ENCODE data around the gene LCK. TPM values are rescaled to one million over a fixed set of nuclear protein-coding genes. Genes with fewer than 3 reads are reported as not detected.
"Not testable (repeated sequence)": the region's sequence is repeated elsewhere in the genome, so short reads cannot be mapped to it uniquely, and the experiment has no call there.

Gene LCK
- total and polyA plus RNA-seq, 2 donors (not counting 3 experiments of a cell fraction or from before 2014, with no cell fraction given): 0.06 TPM; not detected in 1

DNA sequence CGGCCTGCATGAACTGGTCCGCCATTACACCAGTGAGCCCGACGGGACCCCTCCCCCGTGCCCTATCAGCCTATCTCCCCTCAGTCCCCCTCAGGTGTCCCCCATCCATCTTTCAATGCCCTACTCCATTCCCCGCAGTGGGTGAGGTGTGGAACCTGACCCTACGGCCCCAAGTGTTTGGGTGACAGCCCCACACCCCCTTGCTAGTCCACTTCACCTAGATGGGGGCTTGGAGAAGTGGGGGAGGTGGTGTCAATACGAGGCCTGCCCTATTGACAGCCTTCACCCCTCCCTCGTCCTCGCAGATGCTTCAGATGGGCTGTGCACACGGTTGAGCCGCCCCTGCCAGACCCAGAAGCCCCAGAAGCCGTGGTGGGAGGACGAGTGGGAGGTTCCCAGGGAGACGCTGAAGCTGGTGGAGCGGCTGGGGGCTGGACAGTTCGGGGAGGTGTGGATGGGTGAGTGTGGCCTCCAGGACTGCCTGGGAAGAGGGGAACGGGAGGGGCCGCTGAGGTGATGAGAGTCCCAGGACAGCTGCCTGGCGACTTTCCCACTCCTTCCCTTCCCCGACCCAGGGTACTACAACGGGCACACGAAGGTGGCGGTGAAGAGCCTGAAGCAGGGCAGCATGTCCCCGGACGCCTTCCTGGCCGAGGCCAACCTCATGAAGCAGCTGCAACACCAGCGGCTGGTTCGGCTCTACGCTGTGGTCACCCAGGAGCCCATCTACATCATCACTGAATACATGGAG lies 25.1 kb downstream of the LCK start:
- TF ChIP-seq, protein P1, sequence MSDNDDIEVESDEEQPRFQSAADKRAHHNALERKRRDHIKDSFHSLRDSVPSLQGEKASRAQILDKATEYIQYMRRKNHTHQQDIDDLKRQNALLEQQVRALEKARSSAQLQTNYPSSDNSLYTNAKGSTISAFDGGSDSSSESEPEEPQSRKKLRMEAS (IDR thresholded peaks at IDR 0.05; ENCODE audit: insufficient read depth, insufficient read length): no peak
- TF ChIP-seq MYC (IDR thresholded peaks at IDR 0.05; ENCODE audit: low read depth, low read length): no peak
- TF ChIP-seq GATA2 (IDR thresholded peaks at IDR 0.05; ENCODE audit: insufficient read depth, insufficient read length, low read depth, low read length): no peak
- TF ChIP-seq FOS (IDR thresholded peaks at IDR 0.05; ENCODE audit: borderline replicate concordance, insufficient read depth, low read length): no peak
- no peak for TF ChIP-seq POLR2AphosphoS5 (IDR thresholded peaks at IDR 0.05; ENCODE audit: insufficient read depth, low read depth, low read length)
- TF ChIP-seq POLR2A (IDR thresholded peaks at IDR 0.05; ENCODE audit: low read depth, low read length): no peak
- no peak for TF ChIP-seq JUN (IDR thresholded peaks at IDR 0.05; ENCODE audit: borderline replicate concordance, insufficient read depth, insufficient read length, low read depth)
- TF ChIP-seq, protein P2, sequence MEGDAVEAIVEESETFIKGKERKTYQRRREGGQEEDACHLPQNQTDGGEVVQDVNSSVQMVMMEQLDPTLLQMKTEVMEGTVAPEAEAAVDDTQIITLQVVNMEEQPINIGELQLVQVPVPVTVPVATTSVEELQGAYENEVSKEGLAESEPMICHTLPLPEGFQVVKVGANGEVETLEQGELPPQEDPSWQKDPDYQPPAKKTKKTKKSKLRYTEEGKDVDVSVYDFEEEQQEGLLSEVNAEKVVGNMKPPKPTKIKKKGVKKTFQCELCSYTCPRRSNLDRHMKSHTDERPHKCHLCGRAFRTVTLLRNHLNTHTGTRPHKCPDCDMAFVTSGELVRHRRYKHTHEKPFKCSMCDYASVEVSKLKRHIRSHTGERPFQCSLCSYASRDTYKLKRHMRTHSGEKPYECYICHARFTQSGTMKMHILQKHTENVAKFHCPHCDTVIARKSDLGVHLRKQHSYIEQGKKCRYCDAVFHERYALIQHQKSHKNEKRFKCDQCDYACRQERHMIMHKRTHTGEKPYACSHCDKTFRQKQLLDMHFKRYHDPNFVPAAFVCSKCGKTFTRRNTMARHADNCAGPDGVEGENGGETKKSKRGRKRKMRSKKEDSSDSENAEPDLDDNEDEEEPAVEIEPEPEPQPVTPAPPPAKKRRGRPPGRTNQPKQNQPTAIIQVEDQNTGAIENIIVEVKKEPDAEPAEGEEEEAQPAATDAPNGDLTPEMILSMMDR (IDR thresholded peaks at IDR 0.05; ENCODE audit: extremely low read depth in 1 of 2, insufficient read depth in 1 of 2, low read depth in 1 of 2, low read length in 2 of 2): no peak
- TF ChIP-seq EZH2 (IDR thresholded peaks at IDR 0.05; ENCODE audit: borderline replicate concordance, low read depth, low read length, severe bottlenecking): no peak
- Histone ChIP-seq H3K9me3 (replicated peaks; ENCODE audit: control insufficient read depth, insufficient read depth, low read length) (no peaks in the 10 kb centered on the region), H2AFZ (ENCODE audit: low read depth, low read length) (no peak overlapping the region), H3K4me1 (ENCODE audit: control insufficient read depth, extremely low read depth, insufficient read depth, low read length) (peaks cover 8% of the 10 kb centered on the region), H3K4me3 (replicated peaks in 1 of 3; ENCODE audit: insufficient read depth in 1 of 3, low read depth in 1 of 3, low read length in 3 of 3) (no peak overlapping the region), H3K9ac (replicated peaks; ENCODE audit: extremely low read depth, insufficient read depth, low read length) (no peak overlapping the region), H3K4me2 (ENCODE audit: insufficient read depth, low read length) (no peak overlapping the region), H3K36me3 (ENCODE audit: control insufficient read depth in 2 of 2, extremely low read depth in 1 of 2, insufficient read depth in 2 of 2, low read length in 2 of 2) (no peaks in the 10 kb centered on the region), H4K20me1 (replicated peaks; ENCODE audit: control insufficient read depth, extremely low read depth, insufficient read depth, low read length) (no peaks in the 10 kb centered on the region), H3K79me2 (ENCODE audit: control insufficient read depth, insufficient read depth, low read length) (no peaks in the 10 kb centered on the region), H3K27ac (ENCODE audit: insufficient read depth, low read depth, low read length) (no peak overlapping the region), H3K9me1 (replicated peaks; ENCODE audit: control insufficient read depth, extremely low read depth, insufficient read depth, low read length) (no peaks in the 10 kb centered on the region), H3K27me3 (ENCODE audit: control insufficient read depth in 2 of 2, insufficient read depth in 2 of 2, low read length in 2 of 2) (peaks cover 16 to 24% of the 10 kb centered on the region in 2 experiments)
- no peak for DNase-seq (ENCODE audit: low read depth, low spot score)
- no TSS peak for BruUV-seq (replicated peaks)
- intact Hi-C loops (cut with micrococcal nuclease) (no loop called here), dilution Hi-C loops (cut with MboI; ENCODE audit: extremely low pct_ligation_motif_present, low sequenced_read_pairs) (no loop called here)
- POLR2A ChIA-PET: no interaction called here
- CTCF ChIA-PET: no interaction called here
- no peak for FAIRE-seq

DNA sequence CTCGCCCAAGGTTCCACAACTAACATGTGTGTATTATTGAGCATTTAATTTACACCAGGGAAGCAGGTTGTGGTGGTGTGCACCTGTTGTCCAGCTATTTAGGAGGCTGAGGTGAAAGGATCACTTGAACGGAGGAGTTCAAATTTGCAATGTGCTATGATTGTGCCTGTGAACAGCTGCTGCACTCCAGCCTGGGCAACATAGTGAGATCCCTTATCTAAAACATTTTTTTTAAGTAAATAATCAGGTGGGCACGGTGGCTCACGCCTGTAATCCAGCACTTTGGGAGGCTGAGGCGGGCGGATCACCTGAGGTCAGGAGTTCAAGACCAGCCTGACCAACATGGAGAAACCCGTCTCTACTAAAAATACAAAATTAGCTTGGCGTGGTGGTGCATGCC lies 33.7 kb downstream of the LCK start:
- H3K27ac ChIP-seq (ENCODE audit: insufficient read depth, low read depth, low read length); H3K27me3 ChIP-seq (ENCODE audit: control insufficient read depth in 2 of 2, insufficient read depth in 2 of 2, low read length in 2 of 2); H3K9ac ChIP-seq (replicated peaks; ENCODE audit: extremely low read depth, insufficient read depth, low read length); dilution Hi-C loops (cut with MboI; ENCODE audit: extremely low pct_ligation_motif_present, low sequenced_read_pairs); H3K36me3 ChIP-seq (ENCODE audit: control insufficient read depth in 2 of 2, extremely low read depth in 1 of 2, insufficient read depth in 2 of 2, low read length in 2 of 2); BruUV-seq (replicated peaks); H3K9me1 ChIP-seq (replicated peaks; ENCODE audit: control insufficient read depth, extremely low read depth, insufficient read depth, low read length); FAIRE-seq; H3K4me2 ChIP-seq (ENCODE audit: insufficient read depth, low read length); DNase-seq (ENCODE audit: low read depth, low spot score); CTCF ChIA-PET; H3K9me3 ChIP-seq (replicated peaks; ENCODE audit: control insufficient read depth, insufficient read depth, low read length); H2AFZ ChIP-seq (ENCODE audit: low read depth, low read length); H4K20me1 ChIP-seq (replicated peaks; ENCODE audit: control insufficient read depth, extremely low read depth, insufficient read depth, low read length); H3K4me3 ChIP-seq (replicated peaks in 1 of 3; ENCODE audit: insufficient read depth in 1 of 3, low read depth in 1 of 3, low read length in 3 of 3); H3K79me2 ChIP-seq (ENCODE audit: control insufficient read depth, insufficient read depth, low read length); POLR2A ChIA-PET; intact Hi-C loops (cut with micrococcal nuclease); H3K4me1 ChIP-seq (ENCODE audit: control insufficient read depth, extremely low read depth, insufficient read depth, low read length): not testable (repeated sequence)
